PC-3 (cell line): Measurements from ENCODE around the gene GTF2H3. TPM values are rescaled to one million over a fixed set of nuclear protein-coding genes. Genes with fewer than 3 reads are reported as not detected.

ENCODE experiments used
- ATAC-seq: fragments of 200-7000 bp; cut with Tn5 transposase; 2 replicates; pipeline ENCODE4 v1.9.1; 2020; ENCODE audit warnings: mild to moderate bottlenecking, moderate library complexity
- BruUV-seq: library from RNA; stranded (reverse); fragments of 400-500 nt; replicated peaks from 2 replicates; lab custom pipeline; 2021; lab: Mats Ljungman, UMichigan
- CTCF ChIA-PET: fragments of 300-600 bp; sonication (Branson Sonifier 250); formaldehyde crosslinking; loops from one replicate; lab custom pipeline; 2022; ENCODE audit warnings: antibody characterized with exemption; lab: Charles Lee
- POLR2A ChIA-PET: fragments of 300-600 bp; sonication (Branson Sonifier 250); formaldehyde crosslinking; loops from one replicate; lab custom pipeline; 2022; ENCODE audit warnings: antibody characterized with exemption; ENCODE audit not compliant: unreplicated experiment; lab: Charles Lee
- DNase-seq: peaks from one replicate; pipeline ENCODE4 v3.0.0-alpha.2; 2015
- H2AFZ ChIP-seq: fragments of 300-600 bp; sonication (generic); 2 replicates; pipeline ENCODE4 v1.6.0; 2016; ENCODE audit warnings: antibody characterized with exemption, low read length
- H3F3A ChIP-seq: fragments of 300-600 bp; sonication (generic); one replicate; pipeline ENCODE4 v1.6.0; 2017; ENCODE audit warnings: antibody characterized with exemption, low read length, control low read depth, mild to moderate bottlenecking; ENCODE audit not compliant: unreplicated experiment
- H3K27ac ChIP-seq: fragments of 300-600 bp; sonication (generic); 2 replicates; pipeline ENCODE4 v1.5.1; 2016; ENCODE audit warnings: mild to moderate bottlenecking, low read length
- H3K27me3 ChIP-seq: fragments of 300-600 bp; sonication (generic); 2 replicates; pipeline ENCODE4 v1.6.1; 2016; ENCODE audit warnings: low read length, mixed read lengths
- H3K36me3 ChIP-seq: fragments of 300-600 bp; sonication (generic); 2 replicates; pipeline ENCODE4 v1.6.1; 2016; ENCODE audit warnings: low read depth, mixed run types, low read length, mixed read lengths
- H3K4me1 ChIP-seq: fragments of 300-600 bp; sonication (generic); 2 replicates; pipeline ENCODE4 v1.5.1; 2016; ENCODE audit warnings: low read length; ENCODE audit not compliant: insufficient read depth
- H3K4me2 ChIP-seq: fragments of 300-600 bp; sonication (generic); 2 replicates; pipeline ENCODE4 v1.6.0; 2016; ENCODE audit warnings: low read length
- H3K4me3 ChIP-seq: fragments of 300-600 bp; sonication (generic); 2 replicates; pipeline ENCODE4 v1.5.1; 2016; ENCODE audit warnings: mild to moderate bottlenecking, low read length, mixed read lengths
- H3K79me2 ChIP-seq: fragments of 300-600 bp; sonication (generic); 2 replicates; pipeline ENCODE4 v1.6.1; 2017; ENCODE audit warnings: low read length, mixed read lengths
- H3K9ac ChIP-seq: fragments of 300-600 bp; sonication (generic); 2 replicates; pipeline ENCODE4 v1.6.0; 2016; ENCODE audit warnings: mild to moderate bottlenecking, low read length
- H3K9me2 ChIP-seq: fragments of 300-600 bp; sonication (generic); replicated peaks from 2 replicates; pipeline ENCODE4 v1.6.1; 2016; ENCODE audit warnings: mixed run types, low read length, mixed read lengths
- H3K9me3 ChIP-seq: fragments of 300-600 bp; sonication (generic); 2 replicates; pipeline ENCODE4 v1.6.1; 2016; ENCODE audit warnings: low read length, mixed read lengths
- H4K20me1 ChIP-seq: fragments of 300-600 bp; sonication (generic); 2 replicates; pipeline ENCODE4 v1.6.1; 2016; ENCODE audit warnings: low read length, mixed read lengths
- EZH2 ChIP-seq: fragments of 300-600 bp; sonication (generic); IDR thresholded peaks from one replicate; pipeline ENCODE4 v1.6.1; 2017; ENCODE audit warnings: antibody characterized with exemption, mild to moderate bottlenecking, low read length; ENCODE audit not compliant: unreplicated experiment
- EZH2phosphoT487 ChIP-seq: fragments of 300-600 bp; sonication (generic); IDR thresholded peaks from 2 replicates; pipeline ENCODE4 v1.6.1; 2018; ENCODE audit warnings: mild to moderate bottlenecking, antibody characterized with exemption, low read length, borderline replicate concordance
- intact Hi-C: fragments of 100-400 bp; cut with micrococcal nuclease; formaldehyde crosslinking; loops from 2 replicates; pipeline ENCODE4 v1.9.0; 2023
- total RNA-seq: library from RNA; depleted of rRNA; stranded (reverse); fragments of >200 nt; gene quantifications from 2 replicates; pipeline ENCODE4 v1.2.3, GENCODE V29; 2014
- TF ChIP-seq, protein P1 (sequence below): fragments of 300-600 bp; sonication (generic); conservative IDR thresholded peaks from 2 replicates; pipeline ENCODE4 v1.5.1; 2017; ENCODE audit warnings: antibody characterized with exemption, low read depth, mild to moderate bottlenecking, low read length

The GTF2H3 gene
- total RNA-seq, 1 experiment from 2014 or later, result 24.2 TPM

DNA sequence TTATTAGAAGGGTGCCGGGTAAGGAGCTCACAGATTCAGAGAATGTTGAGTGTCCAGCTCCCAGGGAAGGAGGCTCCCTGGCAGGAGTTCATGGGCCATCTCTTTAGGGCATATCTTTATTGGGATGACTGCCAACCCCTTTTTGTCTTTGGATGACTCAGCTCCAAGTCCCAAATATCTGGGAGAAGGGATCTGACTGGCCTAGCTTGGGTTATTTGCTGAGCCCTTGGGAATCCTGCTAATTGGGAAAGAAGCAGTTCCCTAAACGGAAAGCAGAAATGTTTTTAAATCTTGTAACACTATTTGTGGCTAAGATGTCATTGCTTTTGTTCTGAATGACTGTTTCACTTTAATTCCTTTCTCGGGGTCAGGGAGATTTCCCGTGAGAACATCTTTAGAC lies 19.1 kb upstream of the GTF2H3 start:
- 0 out of 2 replicates have a peak, but pooled peaks cover 12% of the 10 kb centered on the region for H3K79me2 ChIP-seq
- H3K27ac ChIP-seq, result no peak overlapping the region
- H3K36me3 ChIP-seq, result peaks cover 76% of the 10 kb centered on the region
- no peaks in the 10 kb centered on the region for H3K9me2 ChIP-seq
- no peaks in the 10 kb centered on the region for H3F3A ChIP-seq
- CTCF ChIA-PET, result no interaction called here
- H3K9me3 ChIP-seq, result no peaks in the 10 kb centered on the region
- BruUV-seq, result no TSS peak
- no peak overlapping the region for H3K9ac ChIP-seq
- intact Hi-C loops, result no loop called here
- ATAC-seq, result peak; percentile 79
- no peaks in the 10 kb centered on the region for H4K20me1 ChIP-seq
- no peak overlapping the region for H3K4me2 ChIP-seq
- peak; percentile 67 for DNase-seq
- H3K4me3 ChIP-seq, result no peak overlapping the region
- TF ChIP-seq, protein P1, sequence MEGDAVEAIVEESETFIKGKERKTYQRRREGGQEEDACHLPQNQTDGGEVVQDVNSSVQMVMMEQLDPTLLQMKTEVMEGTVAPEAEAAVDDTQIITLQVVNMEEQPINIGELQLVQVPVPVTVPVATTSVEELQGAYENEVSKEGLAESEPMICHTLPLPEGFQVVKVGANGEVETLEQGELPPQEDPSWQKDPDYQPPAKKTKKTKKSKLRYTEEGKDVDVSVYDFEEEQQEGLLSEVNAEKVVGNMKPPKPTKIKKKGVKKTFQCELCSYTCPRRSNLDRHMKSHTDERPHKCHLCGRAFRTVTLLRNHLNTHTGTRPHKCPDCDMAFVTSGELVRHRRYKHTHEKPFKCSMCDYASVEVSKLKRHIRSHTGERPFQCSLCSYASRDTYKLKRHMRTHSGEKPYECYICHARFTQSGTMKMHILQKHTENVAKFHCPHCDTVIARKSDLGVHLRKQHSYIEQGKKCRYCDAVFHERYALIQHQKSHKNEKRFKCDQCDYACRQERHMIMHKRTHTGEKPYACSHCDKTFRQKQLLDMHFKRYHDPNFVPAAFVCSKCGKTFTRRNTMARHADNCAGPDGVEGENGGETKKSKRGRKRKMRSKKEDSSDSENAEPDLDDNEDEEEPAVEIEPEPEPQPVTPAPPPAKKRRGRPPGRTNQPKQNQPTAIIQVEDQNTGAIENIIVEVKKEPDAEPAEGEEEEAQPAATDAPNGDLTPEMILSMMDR, result no peak
- no peak for TF ChIP-seq EZH2phosphoT487
- TF ChIP-seq EZH2, result no peak
- H3K27me3 ChIP-seq, result no peaks in the 10 kb centered on the region
- peaks cover 4% of the 10 kb centered on the region for H3K4me1 ChIP-seq
- no peak overlapping the region for H2AFZ ChIP-seq
- POLR2A ChIA-PET, result interaction anchor here (0.5 to 0.6 kb wide), 2 partner anchors 217 to 292 kb away, joined by 5 to 8 read pairs; no protein-coding TSS in a partner anchor

DNA sequence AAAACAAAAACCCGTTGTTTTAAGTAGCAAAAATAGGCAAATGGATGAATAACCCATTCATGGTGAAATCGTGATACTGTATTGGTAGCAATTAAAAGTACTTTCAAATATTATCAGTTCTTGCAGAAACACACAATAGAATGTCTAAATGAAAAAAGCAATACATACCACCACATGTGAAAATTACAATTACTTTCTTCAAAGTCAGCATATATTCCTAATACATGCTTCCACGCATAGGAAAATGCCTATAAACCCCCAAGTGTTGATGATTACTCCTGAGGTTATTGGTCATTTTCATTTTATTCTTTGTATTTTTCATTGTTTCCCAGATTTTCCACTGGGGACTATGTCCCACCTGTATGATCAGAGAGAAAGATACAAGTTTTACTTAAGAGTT lies 16.5 kb upstream of the GTF2H3 start:
- BruUV-seq, result no TSS peak
- Histone ChIP-seq H3K27me3 (no peaks in the 10 kb centered on the region), H3K9ac (no peak overlapping the region), H3K4me1 (peaks cover 4% of the 10 kb centered on the region), H3K79me2 (no peaks in the 10 kb centered on the region), H3K9me2 (no peaks in the 10 kb centered on the region), H3F3A (no peaks in the 10 kb centered on the region), H2AFZ (no peak overlapping the region), H4K20me1 (no peaks in the 10 kb centered on the region), H3K9me3 (no peaks in the 10 kb centered on the region), H3K27ac (no peak overlapping the region), H3K4me2 (no peak overlapping the region), H3K4me3 (no peak overlapping the region), H3K36me3 (peaks cover 81% of the 10 kb centered on the region)
- TF ChIP-seq EZH2phosphoT487, result no peak
- TF ChIP-seq, protein P1, result no peak
- TF ChIP-seq EZH2, result no peak
- ATAC-seq (no peak), DNase-seq (no peak)
- intact Hi-C loops, result no loop called here
- CTCF ChIA-PET, result no interaction called here
- POLR2A ChIA-PET, result interaction anchor here (0.6 kb wide), 1 partner anchor 369 kb away, joined by 4 read pairs; no protein-coding TSS in a partner anchor

DNA sequence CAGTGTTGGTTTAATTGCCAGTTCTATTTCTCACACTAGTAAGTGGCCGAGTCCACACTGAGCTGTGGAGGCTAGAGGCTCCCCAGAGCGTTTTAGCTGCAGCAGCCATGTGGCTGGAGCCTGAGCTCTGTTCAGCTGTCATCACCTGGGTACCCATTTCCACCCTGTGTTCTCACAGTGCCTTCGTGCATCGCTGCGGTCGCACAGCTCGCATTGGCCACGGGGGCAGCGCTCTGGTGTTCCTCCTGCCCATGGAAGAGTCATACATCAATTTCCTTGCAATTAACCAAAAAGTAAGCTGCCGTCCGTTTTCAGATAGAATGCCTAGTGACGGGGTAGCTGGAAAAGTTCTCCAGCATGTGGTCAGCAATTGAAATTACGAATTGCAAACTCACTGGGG lies 16.0 kb upstream of the GTF2H3 start:
- Histone ChIP-seq H3K27ac (no peak overlapping the region), H3K9me2 (no peaks in the 10 kb centered on the region), H3K27me3 (no peaks in the 10 kb centered on the region), H3K79me2 (no peaks in the 10 kb centered on the region), H3F3A (peaks cover 3% of the 10 kb centered on the region), H3K4me3 (no peak overlapping the region), H3K4me1 (peaks cover 4% of the 10 kb centered on the region), H3K4me2 (no peak overlapping the region), H2AFZ (no peak overlapping the region), H4K20me1 (no peaks in the 10 kb centered on the region), H3K9me3 (no peaks in the 10 kb centered on the region), H3K36me3 (peaks cover 82% of the 10 kb centered on the region), H3K9ac (no peak overlapping the region)
- TF ChIP-seq, protein P1, result no peak
- TF ChIP-seq EZH2 (no peak), EZH2phosphoT487 (no peak)
- POLR2A ChIA-PET, result interaction anchor here (0.6 kb wide), 2 partner anchors 44 to 370 kb away, joined by 4 read pairs; no protein-coding TSS in a partner anchor
- no peak for DNase-seq
- no peak for ATAC-seq
- BruUV-seq, result no TSS peak
- CTCF ChIA-PET, result no interaction called here
- intact Hi-C loops, result no loop called here
